AG10803 (cell line): ENCODE results near the gene TANC1.

Source experiments
- DNase-seq: peaks from one replicate; pipeline ENCODE4 v3.0.0; 2010; ENCODE audit warnings: low read depth
- H3K4me3 ChIP-seq: 2 replicates; pipeline ENCODE4 v1.5.1; 2011; ENCODE audit warnings: mild to moderate bottlenecking, low read length, control low read depth
- TF ChIP-seq, protein P1 (sequence below): conservative IDR thresholded peaks from 2 replicates; pipeline ENCODE4 v1.5.1; 2011; ENCODE audit warnings: mild to moderate bottlenecking, low read length, control low read depth, inconsistent platforms

Gene TANC1

DNA sequence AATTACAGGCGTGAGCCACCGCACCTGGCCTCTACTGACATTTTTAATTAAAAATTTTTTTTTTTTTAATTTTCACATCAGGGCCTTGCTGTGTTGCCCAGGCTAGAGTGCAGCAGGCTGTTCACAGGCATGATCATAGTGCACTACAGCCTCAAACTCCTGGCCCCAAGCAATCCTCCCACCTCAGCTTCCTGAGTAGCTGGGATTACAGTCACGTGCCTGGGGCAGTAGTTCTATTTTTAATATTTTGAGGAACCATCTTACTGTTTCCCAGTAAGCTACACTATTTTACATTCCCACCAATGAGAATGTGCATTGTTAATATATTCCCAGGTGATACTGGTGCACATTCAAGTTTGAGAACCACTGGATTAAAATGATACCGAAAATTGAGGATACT, 225.4 kb downstream of the TANC1 start:
- DNase-seq: no peak

GRCh38 chr2:159194241-159194640, 225.8 kb downstream of the TANC1 start:
- TF ChIP-seq, protein P1, sequence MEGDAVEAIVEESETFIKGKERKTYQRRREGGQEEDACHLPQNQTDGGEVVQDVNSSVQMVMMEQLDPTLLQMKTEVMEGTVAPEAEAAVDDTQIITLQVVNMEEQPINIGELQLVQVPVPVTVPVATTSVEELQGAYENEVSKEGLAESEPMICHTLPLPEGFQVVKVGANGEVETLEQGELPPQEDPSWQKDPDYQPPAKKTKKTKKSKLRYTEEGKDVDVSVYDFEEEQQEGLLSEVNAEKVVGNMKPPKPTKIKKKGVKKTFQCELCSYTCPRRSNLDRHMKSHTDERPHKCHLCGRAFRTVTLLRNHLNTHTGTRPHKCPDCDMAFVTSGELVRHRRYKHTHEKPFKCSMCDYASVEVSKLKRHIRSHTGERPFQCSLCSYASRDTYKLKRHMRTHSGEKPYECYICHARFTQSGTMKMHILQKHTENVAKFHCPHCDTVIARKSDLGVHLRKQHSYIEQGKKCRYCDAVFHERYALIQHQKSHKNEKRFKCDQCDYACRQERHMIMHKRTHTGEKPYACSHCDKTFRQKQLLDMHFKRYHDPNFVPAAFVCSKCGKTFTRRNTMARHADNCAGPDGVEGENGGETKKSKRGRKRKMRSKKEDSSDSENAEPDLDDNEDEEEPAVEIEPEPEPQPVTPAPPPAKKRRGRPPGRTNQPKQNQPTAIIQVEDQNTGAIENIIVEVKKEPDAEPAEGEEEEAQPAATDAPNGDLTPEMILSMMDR: no peak
- no peak overlapping the region for H3K4me3 ChIP-seq
- no peak for DNase-seq

More for the DNA sequence above, 225.4 kb downstream of the TANC1 start:
- TF ChIP-seq, protein P1: no peak
- no peak overlapping the region for H3K4me3 ChIP-seq

GRCh38 chr2:159195697-159196096, 227.3 kb downstream of the TANC1 start:
- TF ChIP-seq, protein P1: no peak
- no peak overlapping the region for H3K4me3 ChIP-seq
- no peak for DNase-seq

- no peak overlapping the region for H3K4me3 ChIP-seq
- no peak for DNase-seq
- TF ChIP-seq, protein P1: no peak
These were observed 228.0 kb downstream of the TANC1 start for GRCh38 chr2:159196393-159196925.

- no peak overlapping the region for H3K4me3 ChIP-seq
- TF ChIP-seq, protein P1: no peak
- no peak for DNase-seq
These were observed 230.8 kb downstream of the TANC1 start for GRCh38 chr2:159199236-159199635.

DNA sequence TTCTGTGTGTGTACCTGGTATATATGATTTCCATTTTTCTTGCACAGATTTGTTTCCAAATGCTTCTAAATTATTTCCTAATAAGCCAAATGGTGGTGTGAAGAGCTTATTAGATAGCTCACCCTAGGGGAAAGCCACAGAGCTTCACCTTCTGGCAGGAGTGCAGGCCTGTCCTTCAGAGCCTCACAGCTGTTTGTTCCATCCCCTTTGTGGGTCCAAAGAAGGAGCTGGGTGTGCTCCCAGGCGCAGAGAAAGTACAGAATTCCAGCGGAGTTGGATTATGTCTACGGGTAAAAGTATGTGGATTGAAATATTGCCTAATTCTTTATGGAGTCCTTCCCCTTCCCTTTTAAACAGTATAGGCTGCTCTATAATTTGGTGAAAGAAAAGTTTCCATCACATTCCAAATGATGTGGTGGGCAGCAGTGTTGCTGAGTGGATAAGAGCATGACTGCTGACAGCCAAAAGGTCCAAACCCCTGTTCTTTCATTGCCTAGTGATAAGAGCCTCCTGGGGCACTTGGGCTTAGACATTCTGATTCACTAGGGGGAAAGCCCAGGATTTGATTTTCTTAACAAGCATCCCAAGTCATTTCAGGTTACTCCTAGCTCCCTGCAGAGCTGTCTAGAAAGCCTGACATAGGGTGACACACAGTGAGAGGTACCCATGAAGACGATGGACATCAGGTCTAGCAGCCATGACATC, 231.5 kb downstream of the TANC1 start:
- no peak for DNase-seq
- H3K4me3 ChIP-seq: no peak overlapping the region
- TF ChIP-seq, protein P1: no peak

GRCh38 chr2:159200498-159200897, 232.1 kb downstream of the TANC1 start:
- TF ChIP-seq, protein P1: no peak
- peak; percentile 34 for DNase-seq
- H3K4me3 ChIP-seq: no peak overlapping the region
